HG02678 (cell line): ENCODE results near the gene MRPS18B.
A peak's percentile ranks its signal among the peaks of the same experiment; 100 is the strongest.

Experiments used
- ATAC-seq: cut with Tn5 transposase; IDR thresholded peaks from one replicate; pipeline ENCODE4 v1.9.1; 2021; ENCODE audit warnings: mild to moderate bottlenecking, moderate library complexity; ENCODE audit not compliant: unreplicated experiment

The MRPS18B gene

GRCh38 chr6:30617565-30618269 is at the start of gene MRPS18B:
MRPS18B (plus strand) TSS chr6:30617840; CDS start chr6:30617866, 26 bp downstream.
- ATAC-seq, result peak; percentile 77

DNA sequence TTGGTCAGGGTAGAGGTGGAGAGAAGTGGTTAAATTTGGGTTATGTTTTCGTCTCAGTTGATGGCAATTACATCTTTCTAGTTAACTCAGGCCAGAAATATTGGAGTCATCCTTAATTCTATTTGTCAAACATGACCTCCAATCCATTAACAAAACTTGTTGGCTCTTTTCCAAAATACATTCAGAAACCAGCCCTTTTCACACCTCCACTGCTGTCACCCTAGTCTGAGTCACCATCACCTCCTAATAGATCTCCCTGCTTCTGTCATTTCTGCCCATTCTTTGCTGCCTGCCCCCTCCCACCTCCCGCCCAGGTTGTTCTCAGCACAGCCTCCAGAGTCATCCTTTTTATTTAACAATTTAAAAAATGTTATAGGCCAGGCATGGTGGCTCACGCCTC is 49.4 kb upstream of the MRPS18B start:
- no peak for ATAC-seq

GRCh38 chr6:30570263-30570662 is 47.4 kb upstream of the MRPS18B start:
- no peak for ATAC-seq

- ATAC-seq, result peak; percentile 7
Measured at GRCh38 chr6:30570740-30571074, 46.9 kb upstream of the MRPS18B start.

DNA sequence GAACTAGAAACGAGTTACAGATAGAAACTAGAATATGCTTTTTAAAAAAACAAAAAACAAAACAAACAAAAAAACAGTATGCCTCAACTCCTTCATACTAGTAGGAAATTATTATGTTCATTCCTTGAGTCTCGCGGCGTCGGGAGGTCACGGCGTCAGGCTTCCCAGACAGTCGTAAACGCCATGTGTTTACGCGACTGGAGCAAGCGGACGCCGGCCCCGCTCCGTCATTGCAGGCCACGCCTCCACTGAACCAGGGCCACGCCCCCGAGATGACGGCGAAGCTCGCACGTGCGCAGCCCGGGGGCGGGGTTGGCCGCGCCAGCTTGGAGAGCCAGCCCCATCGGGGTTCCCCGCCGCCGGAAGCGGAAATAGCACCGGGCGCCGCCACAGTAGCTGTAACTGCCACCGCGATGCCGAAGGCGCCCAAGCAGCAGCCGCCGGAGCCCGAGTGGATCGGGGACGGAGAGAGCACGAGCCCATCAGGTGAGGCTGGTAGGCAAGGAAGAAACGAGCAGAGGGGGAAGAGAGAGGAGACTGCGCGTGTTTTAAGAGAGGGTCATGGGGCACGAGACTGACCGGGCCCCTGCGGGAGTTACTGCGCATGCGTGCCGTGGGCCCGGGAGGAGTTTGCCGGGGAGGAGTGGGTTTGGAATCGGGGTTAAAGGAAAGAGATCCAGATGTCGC is 46.4 kb upstream of the MRPS18B start, which contains the start of gene ABCF1:
Gene ABCF1, plus strand, starts transcription at position 368 of the 687 bp plus-strand sequence. Its CDS starts 46 bp downstream, at position 414.
- peak; percentile 95 for ATAC-seq

GRCh38 chr6:30571762-30572082 is 45.9 kb upstream of the MRPS18B start:
- ATAC-seq, result no peak

DNA sequence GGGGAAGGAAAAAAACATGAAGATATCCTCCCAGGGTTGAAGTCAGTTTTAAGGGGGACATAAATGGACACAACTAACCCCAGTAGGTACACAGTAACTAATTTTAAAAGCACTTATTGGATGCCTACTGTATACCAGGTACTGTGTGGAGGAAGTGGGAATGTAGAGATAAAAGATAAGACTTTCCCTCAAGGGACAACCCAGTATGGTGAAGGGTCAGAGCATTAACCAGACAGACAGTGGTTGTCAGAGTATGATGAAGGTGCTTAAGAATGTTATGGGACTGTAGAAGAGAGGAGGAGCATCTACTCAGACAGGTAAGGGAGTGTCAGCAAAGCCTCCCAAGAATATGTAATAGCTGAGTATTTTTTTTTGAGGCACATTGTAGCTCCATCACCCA is 45.5 kb upstream of the MRPS18B start:
- ATAC-seq, result no peak

DNA sequence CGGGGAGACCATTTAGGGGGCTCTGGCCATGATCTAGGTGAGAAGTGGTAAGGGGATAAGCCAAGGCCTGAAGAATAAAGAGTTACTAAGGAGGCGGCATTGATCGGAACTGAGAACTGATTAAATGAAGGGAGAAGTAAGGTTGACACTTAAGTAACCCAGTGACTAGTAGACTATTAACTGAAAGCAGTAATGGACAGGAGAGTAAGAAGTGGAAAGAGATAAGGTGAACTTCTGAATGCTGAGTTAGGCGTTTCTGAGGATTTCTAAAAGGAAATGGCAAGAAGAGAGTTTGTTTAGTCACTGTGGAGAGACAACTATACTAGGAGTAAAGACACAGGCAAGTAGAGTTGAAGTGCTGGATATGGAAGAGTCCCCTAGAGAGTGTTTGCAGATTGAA is 44.5 kb upstream of the MRPS18B start:
- ATAC-seq, result no peak

DNA sequence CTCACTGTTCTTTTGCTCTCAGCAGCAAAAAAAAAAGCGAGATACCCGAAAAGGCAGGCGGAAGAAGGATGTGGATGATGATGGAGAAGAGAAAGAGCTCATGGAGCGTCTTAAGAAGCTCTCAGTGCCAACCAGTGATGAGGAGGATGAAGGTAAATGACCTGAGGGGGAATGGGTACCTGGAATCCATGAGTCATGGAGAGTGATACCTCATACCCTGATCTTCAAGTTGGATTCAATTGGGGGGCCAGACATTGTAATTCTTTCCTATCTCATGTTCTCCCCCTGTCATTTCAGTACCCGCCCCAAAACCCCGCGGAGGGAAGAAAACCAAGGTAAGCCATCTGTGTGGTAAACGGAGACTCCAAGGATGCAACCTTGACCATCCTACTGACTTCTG is 39.6 kb upstream of the MRPS18B start:
- ATAC-seq, result no peak

DNA sequence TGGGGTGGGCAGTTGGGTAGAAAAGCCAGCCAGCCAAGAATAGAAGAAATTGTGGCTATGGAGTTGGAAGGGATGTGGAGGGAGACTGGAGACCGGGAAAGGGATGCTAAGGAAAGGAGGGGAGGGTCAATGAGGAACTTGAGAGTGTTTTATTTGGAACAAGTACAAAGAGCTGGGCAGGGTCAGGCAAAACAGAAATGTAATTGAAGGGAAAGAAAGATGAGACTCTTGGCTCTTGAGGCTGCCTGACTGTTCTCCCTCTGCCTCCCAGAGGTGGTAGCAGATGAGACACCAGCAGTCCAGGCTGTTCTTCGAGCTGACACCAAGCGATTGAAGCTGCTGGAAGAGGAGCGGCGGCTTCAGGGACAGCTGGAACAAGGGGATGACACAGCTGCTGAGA is 33.7 kb upstream of the MRPS18B start:
- ATAC-seq, result no peak

GRCh38 chr6:30589754-30590358 is 27.8 kb upstream of the MRPS18B start:
- no peak for ATAC-seq

GRCh38 chr6:30590509-30590908 is 27.1 kb upstream of the MRPS18B start:
- ATAC-seq, result no peak

GRCh38 chr6:30591008-30591407 is 26.6 kb upstream of the MRPS18B start:
- no peak for ATAC-seq

GRCh38 chr6:30592287-30592686 is 25.4 kb upstream of the MRPS18B start:
- no peak for ATAC-seq

DNA sequence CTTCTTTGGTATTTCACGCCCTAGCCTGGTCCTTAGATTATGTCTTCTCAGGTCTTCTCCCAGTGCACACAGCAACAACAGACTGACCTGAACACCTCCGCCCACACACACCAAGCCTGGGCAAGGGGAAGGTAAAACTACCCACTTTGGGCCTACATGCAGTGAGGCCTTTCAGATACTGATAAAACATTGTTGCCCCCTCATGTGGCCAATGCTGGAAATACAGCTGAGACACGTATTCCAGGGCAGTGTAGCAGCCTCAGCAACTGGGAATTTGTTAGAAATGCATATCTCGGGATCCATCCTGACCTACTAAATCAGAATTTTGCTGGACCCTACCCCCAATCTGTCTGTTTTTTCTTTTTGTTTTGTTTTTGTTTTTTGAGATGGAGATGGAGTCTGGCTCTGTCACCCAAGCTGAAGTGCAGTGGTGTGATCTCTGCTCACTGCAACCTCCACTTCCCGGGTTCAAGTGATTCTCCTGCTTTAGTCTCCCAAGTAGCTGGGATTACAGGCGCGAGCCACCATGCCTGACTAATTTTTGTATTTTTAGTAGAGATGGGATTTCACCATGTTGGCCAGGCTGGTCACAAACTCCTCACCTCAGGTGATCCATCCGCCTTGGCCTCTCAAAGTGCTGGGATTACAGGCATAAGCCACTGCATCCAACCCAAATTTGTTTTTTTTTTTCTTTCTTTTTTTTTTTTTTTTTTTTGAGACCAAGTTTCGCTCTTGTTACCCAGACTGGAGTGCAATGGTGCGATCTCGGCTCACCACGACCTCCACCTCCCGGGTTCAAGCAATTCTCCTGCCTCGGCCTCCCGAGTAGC is 20.1 kb upstream of the MRPS18B start:
- peak; percentile 56 for ATAC-seq

GRCh38 chr6:30598912-30599624 is 18.6 kb upstream of the MRPS18B start:
- ATAC-seq, result no peak

- ATAC-seq, result no peak
Measured at GRCh38 chr6:30599625-30600324, 17.9 kb upstream of the MRPS18B start.

GRCh38 chr6:30600451-30600961 is 17.1 kb upstream of the MRPS18B start:
- ATAC-seq, result no peak

DNA sequence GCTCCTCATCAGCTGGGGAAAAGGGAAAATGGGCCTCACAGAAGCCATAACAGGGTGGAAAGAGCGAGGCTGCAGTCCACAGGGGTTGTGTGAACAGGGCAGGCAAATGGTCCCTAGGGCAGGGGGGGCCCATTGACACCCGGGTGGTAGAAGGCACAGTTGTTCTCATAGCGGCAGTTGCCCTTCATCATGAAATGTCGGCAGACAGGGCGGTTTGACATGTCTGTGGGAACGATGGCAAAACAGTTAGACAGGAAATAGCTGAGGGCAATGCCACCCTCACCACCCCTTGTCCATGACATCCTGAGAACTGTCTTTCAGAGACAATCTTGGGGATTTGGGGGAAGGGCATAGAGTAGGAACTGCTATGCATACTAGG is 16.2 kb upstream of the MRPS18B start:
- ATAC-seq, result no peak
